GM21381 (cell line): ENCODE measurements around the gene RRP7A.
A peak's percentile ranks its signal among the peaks of the same experiment; 100 is the strongest.
"Not testable (repeated sequence)": the region's sequence is repeated elsewhere in the genome, so short reads cannot be mapped to it uniquely, and the experiment has no call there.

ENCODE experiments used
- ATAC-seq: cut with Tn5 transposase; IDR thresholded peaks from one replicate; pipeline ENCODE4 v1.9.1; 2021; ENCODE audit warnings: mild to moderate bottlenecking, moderate library complexity; ENCODE audit not compliant: unreplicated experiment

Gene RRP7A

GRCh38 chr22:42500161-42500835 is 19.3 kb downstream of the RRP7A start:
- peak; percentile 65 for ATAC-seq

GRCh38 chr22:42499773-42500160 is 19.8 kb downstream of the RRP7A start:
- ATAC-seq, result not testable (repeated sequence)

GRCh38 chr22:42495533-42496141 is 24.0 kb downstream of the RRP7A start:
- not testable (repeated sequence) for ATAC-seq

GRCh38 chr22:42493393-42493792 is 26.2 kb downstream of the RRP7A start:
- no peak for ATAC-seq

GRCh38 chr22:42492323-42492690 is 27.3 kb downstream of the RRP7A start:
- ATAC-seq, result no peak

GRCh38 chr22:42490243-42490832 is 29.3 kb downstream of the RRP7A start:
- no peak for ATAC-seq

GRCh38 chr22:42489000-42489399 is 30.6 kb downstream of the RRP7A start:
- no peak for ATAC-seq

- ATAC-seq, result no peak
These were observed 35.1 kb downstream of the RRP7A start for GRCh38 chr22:42484506-42484905.

GRCh38 chr22:42483610-42484223 is 35.9 kb downstream of the RRP7A start:
- not testable (repeated sequence) for ATAC-seq

- no peak for ATAC-seq
These were observed 44.5 kb downstream of the RRP7A start for GRCh38 chr22:42475122-42475521.

GRCh38 chr22:42473484-42474193 is 46.0 kb downstream of the RRP7A start:
- ATAC-seq, result no peak

GRCh38 chr22:42472671-42473070 is 46.9 kb downstream of the RRP7A start:
- no peak for ATAC-seq

GRCh38 chr22:42471441-42471840 is 48.2 kb downstream of the RRP7A start:
- no peak for ATAC-seq

- ATAC-seq, result no peak
These were observed 49.1 kb downstream of the RRP7A start for GRCh38 chr22:42470366-42471082.

- no peak for ATAC-seq
These were observed 50.8 kb downstream of the RRP7A start for GRCh38 chr22:42468841-42469240.

- ATAC-seq, result no peak
These were observed 57.6 kb downstream of the RRP7A start for GRCh38 chr22:42462016-42462415.

- no peak for ATAC-seq
These were observed 58.1 kb downstream of the RRP7A start for GRCh38 chr22:42461511-42461910.
